H1 (cell line): ENCODE data around the gene NR4A1. TPM values are rescaled to one million over a fixed set of nuclear protein-coding genes. Genes with fewer than 3 reads are reported as not detected.
A peak's percentile ranks its signal among the peaks of the same experiment; 100 is the strongest.

Experiments
- CTCF ChIA-PET: fragments of 300-600 bp; sonication (Branson Sonifier 250); formaldehyde crosslinking; loops from one replicate; lab custom pipeline; 2021; ENCODE audit not compliant: partially characterized antibody; lab: Charles Lee
- POLR2A ChIA-PET: fragments of 300-600 bp; sonication (Branson Sonifier 250); formaldehyde crosslinking; loops from one replicate; lab custom pipeline; 2021; ENCODE audit warnings: inconsistent platforms; ENCODE audit not compliant: partially characterized antibody; lab: Charles Lee
- DNase-seq, 2 experiments: peaks; one replicate each; pipeline versions ENCODE4 v3.0.0 to v3.0.0-alpha.2; 2010 to 2022; ENCODE audit warnings: low spot score in 2 of 2, low read depth in 1 of 2, mixed read lengths in 1 of 2
- FAIRE-seq: peaks from 2 replicates; lab custom pipeline; 2011; peaks lifted over from hg19 to GRCh38; lab: Jason Lieb, UNC
- H2AFZ ChIP-seq: 2 replicates; pipeline ENCODE4 v1.8.1; 2012; ENCODE audit warnings: low read length, inconsistent platforms
- H2AK5ac ChIP-seq: 2 replicates; pipeline ENCODE4 v1.6.1; 2013; ENCODE audit warnings: low read depth, low read length
- H2BK120ac ChIP-seq: replicated peaks from 2 replicates; pipeline ENCODE3; 2013; ENCODE audit warnings: low read depth, low read length, inconsistent platforms
- H2BK12ac ChIP-seq: 2 replicates; pipeline ENCODE4 v1.6.1; 2013; ENCODE audit warnings: low read depth, low read length
- H2BK15ac ChIP-seq: 2 replicates; pipeline ENCODE4 v1.6.1; 2013; ENCODE audit warnings: low read length
- H2BK20ac ChIP-seq: 2 replicates; pipeline ENCODE4 v1.6.1; 2013; ENCODE audit warnings: low read length
- H2BK5ac ChIP-seq: 2 replicates; pipeline ENCODE4 v1.6.1; 2013; ENCODE audit warnings: low read depth, low read length
- H3K14ac ChIP-seq: 2 replicates; pipeline ENCODE4 v1.6.1; 2013; ENCODE audit warnings: inconsistent platforms; ENCODE audit not compliant: insufficient read length
- H3K18ac ChIP-seq: 2 replicates; pipeline ENCODE4 v1.6.1; 2013; ENCODE audit warnings: low read length; ENCODE audit errors: extremely low read depth
- H3K23ac ChIP-seq: 2 replicates; pipeline ENCODE4 v1.6.1; 2013; ENCODE audit warnings: inconsistent platforms; ENCODE audit not compliant: insufficient read length
- H3K23me2 ChIP-seq: 2 replicates; pipeline ENCODE4 v1.6.1; 2013; ENCODE audit warnings: low read depth, low read length
- H3K27ac ChIP-seq: 2 replicates; pipeline ENCODE4 v1.6.1; 2011; ENCODE audit warnings: low read depth, low read length, inconsistent platforms
- H3K27me3 ChIP-seq, 4 experiments: replicated peaks in 1 of 4; 1 replicate in 1 of 4; 2 replicates in 3 of 4; pipeline versions ENCODE4 v1.6.1 to v1.8.1; 2011 to 2013; ENCODE audit warnings: low read length in 3 of 4, mild to moderate bottlenecking in 3 of 4, inconsistent platforms in 2 of 4, mixed read lengths in 2 of 4, moderate library complexity in 1 of 4; ENCODE audit not compliant: control insufficient read depth in 3 of 4, insufficient read depth in 3 of 4; ENCODE audit errors: extremely low read depth in 1 of 4
- H3K36me3 ChIP-seq, 4 experiments: 2 replicates each; pipeline versions ENCODE4 v1.6.1 to v1.8.1; 2011 to 2013; ENCODE audit warnings: mild to moderate bottlenecking in 4 of 4, low read length in 3 of 4, moderate library complexity in 2 of 4, control low read depth in 1 of 4, inconsistent platforms in 1 of 4; ENCODE audit not compliant: insufficient read depth in 4 of 4, control insufficient read depth in 2 of 4
- H3K4ac ChIP-seq: replicated peaks from 2 replicates; pipeline ENCODE3; 2013; ENCODE audit warnings: low read length, low read depth, mixed read lengths, inconsistent platforms; ENCODE audit not compliant: insufficient read length
- H3K4me1 ChIP-seq, 4 experiments: replicated peaks in 1 of 4; 1 replicate in 1 of 4; 2 replicates in 3 of 4; pipeline versions ENCODE4 v1.6.1 to v1.8.1; 2011 to 2013; ENCODE audit warnings: low read length in 3 of 4, inconsistent platforms in 2 of 4, mixed read lengths in 1 of 4; ENCODE audit not compliant: insufficient read depth in 4 of 4, control insufficient read depth in 3 of 4
- H3K4me2 ChIP-seq, 2 experiments: 2 replicates each; pipeline versions ENCODE4 v1.6.1 to v1.8.1; 2011 to 2013; ENCODE audit warnings: low read depth in 2 of 2, low read length in 2 of 2, control low read depth in 1 of 2, inconsistent platforms in 1 of 2, mild to moderate bottlenecking in 1 of 2; ENCODE audit not compliant: insufficient read depth in 1 of 2
- H3K4me3 ChIP-seq, 4 experiments: fragments of 200-600, 300-600 bp in 1 of 4; sonication (generic), shearing (Covaris generic), sonication (Bioruptor Twin) in 1 of 4; 2 replicates each; pipeline versions ENCODE4 v1.5.1 to v1.8.1; 2011 to 2016; ENCODE audit warnings: low read length in 4 of 4, low read depth in 3 of 4, control low read depth in 2 of 4, inconsistent platforms in 2 of 4, mild to moderate bottlenecking in 2 of 4, mixed read lengths in 1 of 4, moderate library complexity in 1 of 4; ENCODE audit not compliant: insufficient read depth in 2 of 4; ENCODE audit errors: extremely low read depth in 1 of 4
- H3K56ac ChIP-seq: replicated peaks from 2 replicates; pipeline ENCODE3; 2013; ENCODE audit warnings: low read depth, mild to moderate bottlenecking, mixed read lengths, low read length, inconsistent platforms; ENCODE audit not compliant: insufficient read length
- H3K79me1 ChIP-seq: 2 replicates; pipeline ENCODE4 v1.6.1; 2013; ENCODE audit warnings: low read depth, low read length, control low read depth
- H3K79me2 ChIP-seq, 2 experiments: 2 replicates each; pipeline versions ENCODE4 v1.6.1 to v1.8.1; 2012 to 2013; ENCODE audit warnings: low read length in 2 of 2, mild to moderate bottlenecking in 2 of 2, inconsistent platforms in 1 of 2; ENCODE audit not compliant: insufficient read depth in 2 of 2, control insufficient read depth in 1 of 2
- H3K9ac ChIP-seq, 4 experiments: replicated peaks in 1 of 4; 1 replicate in 1 of 4; 2 replicates in 3 of 4; pipeline versions ENCODE4 v1.6.1 to v1.8.1; 2011 to 2013; ENCODE audit warnings: low read depth in 3 of 4, low read length in 3 of 4, control low read depth in 2 of 4, mild to moderate bottlenecking in 2 of 4, moderate library complexity in 2 of 4, inconsistent platforms in 1 of 4; ENCODE audit errors: extremely low read depth in 1 of 4
- H3K9me3 ChIP-seq, 2 experiments: 2 replicates each; pipeline versions ENCODE4 v1.6.1 to v1.8.1; 2012 to 2013; ENCODE audit warnings: mild to moderate bottlenecking in 2 of 2, moderate library complexity in 2 of 2, control low read depth in 1 of 2, inconsistent platforms in 1 of 2, low read depth in 1 of 2, low read length in 1 of 2, mixed read lengths in 1 of 2; ENCODE audit not compliant: insufficient read depth in 2 of 2
- H4K20me1 ChIP-seq, 2 experiments: replicated peaks in 1 of 2; 2 replicates each; pipeline versions ENCODE3 to v1.8.1; 2011 to 2013; ENCODE audit warnings: inconsistent platforms in 2 of 2, low read length in 2 of 2, mild to moderate bottlenecking in 1 of 2; ENCODE audit not compliant: insufficient read depth in 2 of 2, control insufficient read depth in 1 of 2
- H4K5ac ChIP-seq: 2 replicates; pipeline ENCODE4 v1.6.1; 2013; ENCODE audit warnings: low read length, low read depth, mixed read lengths, inconsistent platforms; ENCODE audit not compliant: insufficient read length
- H4K8ac ChIP-seq: 2 replicates; pipeline ENCODE4 v1.8.0; 2013; ENCODE audit warnings: mild to moderate bottlenecking, moderate library complexity, low read length, inconsistent platforms; ENCODE audit not compliant: insufficient read depth; ENCODE audit errors: extremely low read depth
- H4K91ac ChIP-seq: replicated peaks from 2 replicates; pipeline ENCODE3; 2013; ENCODE audit warnings: low read length, mixed read lengths, inconsistent platforms; ENCODE audit not compliant: insufficient read length
- ATF2 ChIP-seq: IDR thresholded peaks from 2 replicates; pipeline ENCODE4 v1.6.1; 2012; ENCODE audit warnings: low read length, inconsistent platforms
- BACH1 ChIP-seq: IDR thresholded peaks from 2 replicates; pipeline ENCODE4 v1.6.1; 2012; ENCODE audit warnings: low read length, improper control_type of control experiment
- CTCF ChIP-seq, 3 experiments: IDR thresholded peaks; 1 replicate in 2 of 3; 2 replicates in 1 of 3; pipeline versions ENCODE4 v1.5.1 to v1.6.1; 2011; ENCODE audit warnings: low read length in 3 of 3, mild to moderate bottlenecking in 3 of 3, inconsistent platforms in 2 of 3, low read depth in 1 of 3, moderate library complexity in 1 of 3; ENCODE audit not compliant: insufficient read depth in 1 of 3; ENCODE audit errors: control extremely low read depth in 1 of 3
- GABPA ChIP-seq: IDR thresholded peaks from 2 replicates; pipeline ENCODE4 v1.6.1; 2011; ENCODE audit warnings: mild to moderate bottlenecking, low read length, moderate library complexity, borderline replicate concordance; ENCODE audit not compliant: insufficient read depth
- GTF2F1 ChIP-seq: IDR thresholded peaks from 2 replicates; pipeline ENCODE4 v1.6.1; 2012; ENCODE audit warnings: low read depth, low read length, improper control_type of control experiment, borderline replicate concordance
- POLR2A ChIP-seq, 2 experiments: IDR thresholded peaks; 1 replicate in 1 of 2; 2 replicates in 1 of 2; pipeline ENCODE4 v1.6.1; 2011; ENCODE audit warnings: low read depth in 2 of 2, low read length in 2 of 2, mild to moderate bottlenecking in 2 of 2; ENCODE audit errors: control extremely low read depth in 1 of 2
- RAD21 ChIP-seq, 2 experiments: IDR thresholded peaks in 1 of 2; conservative IDR thresholded peaks in 1 of 2; 2 replicates each; pipeline ENCODE4 v1.6.1; 2011; ENCODE audit warnings: low read depth in 2 of 2, low read length in 2 of 2, improper control_type of control experiment in 1 of 2, inconsistent platforms in 1 of 2, mild to moderate bottlenecking in 1 of 2, moderate library complexity in 1 of 2
- WGBS, 2 experiments: shearing (Covaris generic) in 1 of 2; methylation state at CpG; one replicate each; pipeline versions ENCODE4 v1.1.6 to v1.1.7; 2013 to 2015; ENCODE audit warnings: low lambda C conversion rate in 2 of 2, mixed read lengths in 2 of 2, inconsistent platforms in 1 of 2, low coverage in 1 of 2, missing lambda C conversion rate in 1 of 2; ENCODE audit not compliant: insufficient replicate concordance in 2 of 2, insufficient coverage in 1 of 2, insufficient read length in 1 of 2; ENCODE audit errors: extremely low coverage in 1 of 2, missing lambda C conversion rate in 1 of 2; 5-methylcytosine and 5-hydroxymethylcytosine counted together
- polyA plus RNA-seq, 7 experiments: library from polyadenylated mRNA; depleted of rRNA in 3 of 7; stranded (reverse) in 5 of 7; unstranded in 2 of 7; fragments of >200 nt in 5 of 7; fragments of 200-250 nt in 2 of 7; gene quantifications; 1 replicate in 5 of 7; 2 replicates in 1 of 7; 4 replicates in 1 of 7; pipeline versions ENCODE4 v1.2.1 to v1.2.3, GENCODE V29; 2011 to 2013; ENCODE audit warnings: missing spikeins in 2 of 7, mixed read lengths in 2 of 7
- total RNA-seq: library from RNA; stranded (reverse); fragmentation: NEBNext Ultra II Directional; extraction: Animal tissue kit (Norgen Biotek cat#: 25700); gene quantifications from 2 replicates; pipeline ENCODE4 v1.2.1, GENCODE V29; 2021

NR4A1 gene
- total and polyA plus RNA-seq, 2 of the 8 experiments (the other 6 are each of a cell fraction or from before 2014, with no cell fraction given), result 18.7 to 23.3 TPM

- H3K18ac ChIP-seq, result no peak overlapping the region
- peaks cover 19 to 47% (median 44%) of the 10 kb centered on the region in 4 experiments for H3K27me3 ChIP-seq
- FAIRE-seq (no peak), DNase-seq (peak in 1 of 2 experiments; percentile 81)
- 65% methylated on average over 5 of the region's 5 CpGs; no CpG with 5 or more reads in 1 of the 2 experiments for WGBS, 2 experiments
- H2BK15ac ChIP-seq, result no peak overlapping the region
- H2BK20ac ChIP-seq, result no peak overlapping the region; the same call in 1 of the 2 replicates
- H2AK5ac ChIP-seq, result no peak overlapping the region
- H3K79me1 ChIP-seq, result no peaks in the 10 kb centered on the region
- TF ChIP-seq ATF2, result no peak
- TF ChIP-seq GABPA, result no peak
- TF ChIP-seq GTF2F1, result no peak
- peak; percentile 91 to 95 for TF ChIP-seq RAD21 (IDR thresholded peaks at IDR 0.05 in 1 of 2, conservative IDR thresholded peaks at IDR 0.05 in 1 of 2; ENCODE audit: low read depth in 2 of 2, low read length in 2 of 2)
- peak; percentile 7; the same call in 1 of the 2 replicates for TF ChIP-seq BACH1
- peak in 2 of 3 experiments; percentile 83 to 93; a peak in 3 of 4 replicates for TF ChIP-seq CTCF (IDR thresholded peaks at IDR 0.05; ENCODE audit: control extremely low read depth in 1 of 3, insufficient read depth in 1 of 3, low read depth in 1 of 3, low read length in 3 of 3)
- TF ChIP-seq POLR2A (IDR thresholded peaks at IDR 0.05; ENCODE audit: control extremely low read depth in 1 of 2, low read depth in 2 of 2, low read length in 2 of 2), result no peak
- H3K79me2 ChIP-seq, result no peaks in the 10 kb centered on the region
- no peak overlapping the region for H3K23ac ChIP-seq
- H2AFZ ChIP-seq, result no peak overlapping the region
- no peak overlapping the region for H4K5ac ChIP-seq
- H3K56ac ChIP-seq, result no peak overlapping the region
- H3K4me2 ChIP-seq, result no peak overlapping the region
- no peak overlapping the region for H2BK120ac ChIP-seq
- no peak overlapping the region for H3K4ac ChIP-seq
- no peak overlapping the region for H2BK5ac ChIP-seq
- no peak overlapping the region for H3K9ac ChIP-seq
- H3K27ac ChIP-seq, result no peak overlapping the region
- ChIA-PET POLR2A (interaction anchor here (0.8 to 6.5 kb wide), 11 partner anchors 10 to 140 kb away, joined by 3 to 62 read pairs (median 4); partner anchors contain the start of gene SMIM41), CTCF (interaction anchor here (0.6 to 38.2 kb wide), 34 partner anchors 8 to 1753 kb away, joined by 3 to 1249 read pairs (median 4); partner anchors contain the start of genes ATG101, NR4A1 and SMIM41)
- H3K23me2 ChIP-seq, result peaks cover 10% of the 10 kb centered on the region; the same call in 1 of the 2 replicates
- H3K4me1 ChIP-seq, result peaks cover 0 to 16% (median 8%) of the 10 kb centered on the region in 4 experiments; a peak in 6 of 7 replicates
- H3K9me3 ChIP-seq, result no peaks in the 10 kb centered on the region
- H3K4me3 ChIP-seq, result no peak overlapping the region
- H3K36me3 ChIP-seq, result no peaks in the 10 kb centered on the region; a peak in 1 of 8 replicates
- no peak overlapping the region for H4K91ac ChIP-seq
- H4K20me1 ChIP-seq, result no peaks in the 10 kb centered on the region
- H3K14ac ChIP-seq, result no peak overlapping the region
- H2BK12ac ChIP-seq, result no peak overlapping the region
- H4K8ac ChIP-seq, result no peak overlapping the region
Measured at GRCh38 chr12:52004042-52004648, 47.1 kb upstream of the NR4A1 start.
